Activated gamma-delta T cell treated with anti-CD3 and anti-CD28 coated beads, Interleukin-2, amount 50 U/mL, for 16 hours (primary cell): Measurements from ENCODE around the gene DERL3.

Experiments used
- DNase-seq: peaks from one replicate; pipeline ENCODE4 v3.0.0-alpha.2; 2020; ENCODE audit warnings: low read depth

Gene DERL3

GRCh38 chr22:23801886-23802377, 36.9 kb downstream of the DERL3 start:
- DNase-seq: no peak

GRCh38 chr22:23801238-23801821, 37.5 kb downstream of the DERL3 start:
- DNase-seq: no peak

- no peak for DNase-seq
Measured at GRCh38 chr22:23800297-23801237, 38.2 kb downstream of the DERL3 start.

- no peak for DNase-seq
Measured at GRCh38 chr22:23796461-23796860, 42.3 kb downstream of the DERL3 start.

- no peak for DNase-seq
Measured at GRCh38 chr22:23793326-23793725, 45.5 kb downstream of the DERL3 start.

GRCh38 chr22:23791738-23792645, 46.8 kb downstream of the DERL3 start:
- DNase-seq: no peak

- no peak for DNase-seq
Measured at GRCh38 chr22:23790819-23791737, 47.7 kb downstream of the DERL3 start.

GRCh38 chr22:23789638-23790037, 49.2 kb downstream of the DERL3 start:
- DNase-seq: no peak

GRCh38 chr22:23789121-23789520, 49.7 kb downstream of the DERL3 start:
- no peak for DNase-seq

- no peak for DNase-seq
Measured at GRCh38 chr22:23787910-23788309, 50.9 kb downstream of the DERL3 start.

- DNase-seq: no peak
Measured at GRCh38 chr22:23787600-23787896, 51.3 kb downstream of the DERL3 start.

GRCh38 chr22:23786752-23787599, 51.8 kb downstream of the DERL3 start, which contains the start of gene SMARCB1:
Gene SMARCB1, plus strand, starts transcription at chr22:23786966. Its CDS starts 204 bp downstream, at chr22:23787170.
- peak; percentile 79 for DNase-seq

- DNase-seq: no peak
Measured at GRCh38 chr22:23786261-23786710, 52.5 kb downstream of the DERL3 start.
